GM18499 (cell line): ENCODE data around the gene FAM53A.
"Not testable (repeated sequence)": the region's sequence is repeated elsewhere in the genome, so short reads cannot be mapped to it uniquely, and the experiment has no call there.

Experiments used
- ATAC-seq: cut with Tn5 transposase; IDR thresholded peaks from one replicate; pipeline ENCODE4 v1.9.1; 2021; ENCODE audit warnings: moderate number of reproducible peaks; ENCODE audit not compliant: insufficient read depth, unreplicated experiment

The FAM53A gene

DNA sequence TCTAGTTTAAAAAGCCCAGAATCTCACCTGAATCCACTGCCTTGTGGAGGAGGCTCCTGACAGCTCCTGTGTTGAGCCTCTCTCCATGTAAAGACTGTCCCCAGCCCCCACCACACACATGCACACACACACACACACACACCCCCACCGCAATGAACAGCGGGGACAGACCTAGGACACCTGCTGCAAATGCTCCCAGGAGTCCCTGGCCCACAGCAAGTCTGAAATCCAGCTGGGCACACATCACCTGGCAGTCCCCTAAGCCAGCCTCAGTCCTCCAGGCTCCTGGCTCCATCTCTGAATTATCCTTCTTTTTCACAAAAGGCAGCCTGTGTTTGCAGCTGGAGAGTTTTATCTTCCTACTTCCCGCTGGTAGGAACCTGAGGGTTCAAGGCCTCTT lies 6.6 kb upstream of the FAM53A start:
- no peak for ATAC-seq

DNA sequence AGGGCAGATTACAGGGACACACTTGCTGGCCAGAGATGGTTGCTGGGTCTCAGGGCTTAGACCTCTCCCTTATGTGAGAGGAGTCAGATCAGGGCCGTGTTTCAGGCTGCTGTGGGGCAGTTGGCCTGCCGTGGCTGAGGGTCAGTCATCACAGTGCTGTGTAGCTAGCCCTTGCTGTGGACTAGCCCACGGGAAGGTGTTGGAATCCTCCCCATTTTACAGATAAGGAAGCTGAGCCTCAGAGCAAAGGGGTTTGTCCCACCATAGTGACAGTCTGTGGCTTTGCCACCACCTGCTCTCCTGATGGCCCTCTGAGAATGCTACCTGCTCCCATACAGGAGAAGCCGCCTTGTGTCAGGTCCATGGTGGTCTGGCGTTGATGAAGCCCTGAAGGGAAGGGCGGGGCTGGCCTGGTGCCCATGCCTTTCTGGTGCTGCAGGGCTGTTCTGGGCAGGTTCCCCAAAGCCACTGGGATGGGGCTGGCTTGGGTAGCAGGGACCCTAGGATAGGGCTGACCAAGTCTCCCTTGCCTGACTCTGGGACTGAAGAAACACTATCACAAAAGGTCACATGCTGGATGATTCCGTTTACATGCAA lies 2.4 kb upstream of the FAM53A start:
- ATAC-seq, result no peak

DNA sequence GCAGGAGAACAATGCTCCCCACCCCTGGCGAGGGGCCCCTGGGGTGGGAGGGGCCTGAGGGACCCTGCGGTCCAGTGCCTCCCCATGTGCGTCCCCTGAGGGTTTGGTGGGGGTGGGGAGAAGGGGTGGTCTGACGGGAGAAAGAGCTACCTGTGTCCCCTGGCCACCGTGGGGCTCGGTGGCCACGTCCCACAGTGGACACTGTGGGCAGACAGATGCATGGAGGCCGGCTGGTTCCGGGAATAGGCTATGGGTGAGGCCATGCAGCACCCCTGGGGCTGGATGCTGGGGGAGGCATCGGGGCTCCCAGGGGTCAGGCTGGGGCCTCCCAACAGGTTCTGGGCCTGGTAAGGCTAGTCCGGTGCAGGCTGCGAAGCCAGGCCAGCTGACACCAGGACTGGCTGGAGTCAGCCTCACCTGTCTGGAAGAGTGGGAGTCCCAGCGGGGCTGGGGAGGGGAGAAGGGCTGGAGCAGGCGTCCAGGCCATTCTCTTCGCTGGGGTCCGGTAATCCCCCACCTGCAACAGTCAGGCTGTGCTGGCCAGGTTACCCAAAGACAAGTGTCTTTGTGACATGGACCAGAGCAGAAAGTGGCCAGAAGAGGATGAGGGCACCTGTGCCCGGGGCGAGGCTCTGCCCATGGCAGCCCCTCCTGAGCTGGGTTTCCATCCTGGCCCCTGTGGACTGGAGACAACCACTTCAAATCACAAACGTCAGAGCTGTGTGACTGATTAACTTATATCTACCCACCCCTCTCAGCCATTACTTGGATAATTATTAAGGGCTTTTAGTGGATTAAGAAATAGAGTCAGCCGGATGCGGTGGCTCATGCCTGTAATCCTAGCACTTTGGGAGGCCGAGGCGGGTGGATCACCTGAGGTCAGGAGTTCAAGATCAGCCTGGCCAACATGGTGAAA lies 1.4 kb upstream of the FAM53A start:
- ATAC-seq, result no peak

DNA sequence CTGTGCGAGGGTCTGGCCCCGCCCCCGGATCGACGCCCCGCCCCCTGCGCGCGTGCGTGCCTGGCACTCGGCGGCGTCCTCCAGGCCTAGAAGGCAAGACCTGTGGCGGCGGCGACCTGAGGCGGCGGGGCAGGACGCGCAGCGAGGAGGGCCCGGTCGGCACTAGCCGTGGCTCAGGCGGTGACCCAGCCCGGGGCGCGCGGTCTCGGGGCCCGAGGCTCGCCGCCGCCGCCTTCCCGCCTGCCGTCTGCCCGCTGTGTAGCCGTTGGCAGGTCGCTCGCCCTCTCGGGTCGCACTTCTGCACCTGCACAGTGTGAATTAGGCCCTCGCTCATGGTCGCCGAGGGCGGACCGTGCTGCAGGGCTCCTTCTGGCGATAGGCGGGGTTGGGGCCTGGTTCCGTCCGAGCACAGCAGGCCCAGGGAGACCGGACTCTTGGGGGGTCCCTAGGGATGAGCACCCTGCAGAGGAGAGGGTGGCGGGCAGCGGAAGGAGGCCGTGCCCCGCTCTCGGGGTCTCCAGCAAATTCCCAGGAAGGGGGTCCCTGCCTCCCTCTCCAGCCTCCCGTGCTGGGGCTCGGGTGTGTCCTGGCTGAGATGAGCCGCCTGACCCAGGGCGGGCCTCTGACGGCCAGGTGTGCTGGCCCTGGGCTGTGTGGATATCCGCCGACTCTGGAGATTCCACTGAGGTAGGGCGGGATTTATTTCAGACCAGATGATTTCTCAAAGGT lies 557 bp upstream of the FAM53A start:
- peak; percentile 54 for ATAC-seq

DNA sequence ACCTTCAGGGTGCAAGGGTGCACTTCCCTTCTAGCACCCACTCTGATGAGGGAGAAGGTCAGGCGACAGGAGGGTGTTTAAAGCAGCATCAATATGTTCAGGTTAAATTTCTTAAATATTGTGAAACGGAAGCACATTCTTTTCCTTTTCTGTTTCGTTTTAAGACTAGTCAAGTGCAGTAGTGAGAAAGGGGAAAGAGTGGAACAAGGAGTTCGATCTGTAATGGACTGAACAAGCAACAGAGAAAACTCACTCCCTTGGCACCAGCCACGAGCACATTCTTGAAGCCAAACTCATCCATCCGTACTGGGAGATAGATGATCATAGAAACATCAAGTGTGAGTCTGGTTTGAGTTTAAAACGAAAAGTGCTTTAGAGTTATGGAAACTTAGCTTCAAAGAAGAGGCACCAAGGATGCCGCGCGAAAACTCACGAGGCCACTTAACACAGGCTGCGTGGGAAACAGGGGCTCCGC lies 815 bp downstream of the FAM53A start:
- no peak for ATAC-seq

DNA sequence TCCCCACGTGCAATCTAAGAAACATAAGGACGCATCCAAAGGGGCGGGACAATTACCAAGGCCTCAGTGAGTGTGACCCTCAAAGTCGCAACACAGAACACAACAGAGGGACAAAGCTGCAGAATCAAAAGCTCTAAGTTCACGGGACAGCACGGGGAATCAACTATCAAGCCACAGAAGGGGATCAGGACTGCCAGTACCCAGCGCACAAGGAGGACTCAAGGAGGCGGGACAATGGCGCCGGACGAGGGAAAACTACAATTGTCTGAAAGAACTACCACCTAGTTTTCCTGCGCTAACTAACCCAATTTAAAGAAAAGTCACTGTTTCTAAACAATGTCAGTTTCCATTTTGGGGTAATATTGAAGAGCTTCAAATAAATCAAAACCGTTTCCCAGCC lies 1.3 kb downstream of the FAM53A start:
- no peak for ATAC-seq

DNA sequence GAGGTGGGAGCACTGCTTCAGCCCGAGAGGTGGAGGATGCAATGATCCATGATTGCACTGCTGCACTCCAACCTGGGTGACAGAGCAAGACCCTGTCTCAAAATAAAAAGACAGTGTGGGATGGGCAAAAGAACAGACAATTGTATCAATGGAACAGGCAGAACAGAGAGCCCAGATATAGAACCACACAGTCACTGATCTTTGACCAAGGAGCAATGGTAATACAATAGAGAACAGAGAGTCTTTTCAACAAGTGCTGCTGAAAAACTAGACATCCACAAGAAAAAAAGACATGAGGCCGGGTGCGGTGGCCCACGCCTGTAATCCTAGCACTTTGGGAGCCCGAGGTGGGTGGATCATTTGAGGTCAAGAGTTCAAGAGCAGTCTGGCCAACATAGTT lies 5.9 kb downstream of the FAM53A start:
- no peak for ATAC-seq

DNA sequence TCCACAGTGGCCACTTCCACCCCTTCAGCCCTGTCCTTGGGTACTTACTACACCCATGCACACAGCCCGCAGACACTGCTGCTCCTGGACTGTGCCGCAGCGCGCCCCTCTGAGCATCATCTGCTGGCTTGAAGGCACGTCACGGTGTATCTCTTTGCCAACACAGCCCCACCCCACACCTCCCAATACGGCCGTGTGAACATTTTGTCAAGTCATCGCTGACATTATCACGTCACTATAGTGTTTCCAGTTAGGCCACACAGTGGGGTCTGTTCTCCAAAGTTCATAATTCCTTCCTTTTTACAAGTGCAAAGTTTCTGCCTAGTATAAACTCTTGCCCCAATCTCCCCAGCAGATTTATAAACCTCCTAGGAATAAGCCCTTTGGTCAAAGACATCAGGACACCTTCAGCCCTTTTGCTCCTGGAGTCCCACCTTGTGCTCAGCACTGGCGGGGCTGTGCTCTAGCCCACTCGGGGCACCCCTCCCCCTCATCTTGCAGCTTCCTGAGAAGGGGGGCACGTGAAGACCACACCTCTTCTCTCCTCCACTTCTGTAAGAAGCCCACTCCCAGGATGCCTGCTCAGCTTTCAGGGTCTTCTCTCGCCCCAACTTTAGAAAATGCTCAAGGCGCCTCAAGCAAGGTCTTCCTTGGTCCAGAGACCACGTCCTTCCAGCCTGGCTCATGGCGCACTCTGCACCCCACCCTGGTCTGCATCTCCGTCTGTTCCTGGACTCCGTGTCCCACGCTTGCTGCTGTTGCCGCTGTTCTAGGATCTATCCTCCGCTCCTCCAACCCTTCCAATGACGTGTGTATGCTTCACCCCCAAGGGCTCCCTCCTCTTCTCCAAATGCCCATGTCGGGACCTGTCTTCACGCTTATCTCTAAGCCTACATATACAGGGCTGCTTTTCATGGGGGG lies 7.2 kb downstream of the FAM53A start:
- no peak for ATAC-seq

DNA sequence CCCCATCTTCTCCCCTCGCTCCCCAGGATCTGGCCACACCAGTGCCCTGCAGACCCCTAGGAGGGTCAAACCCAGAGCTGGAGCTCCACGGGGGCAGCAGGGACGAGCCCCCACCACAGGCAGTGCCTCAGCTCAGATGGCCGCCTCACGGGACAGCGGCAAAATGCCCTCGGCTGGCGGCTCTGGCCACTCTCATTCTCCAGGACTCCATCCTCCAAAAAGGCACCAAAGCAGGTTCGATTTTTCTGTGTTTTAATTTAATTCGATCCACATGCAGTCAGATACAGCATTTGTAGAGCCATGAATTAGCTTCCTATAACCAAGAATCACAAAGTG lies 8.3 kb downstream of the FAM53A start:
- no peak for ATAC-seq

DNA sequence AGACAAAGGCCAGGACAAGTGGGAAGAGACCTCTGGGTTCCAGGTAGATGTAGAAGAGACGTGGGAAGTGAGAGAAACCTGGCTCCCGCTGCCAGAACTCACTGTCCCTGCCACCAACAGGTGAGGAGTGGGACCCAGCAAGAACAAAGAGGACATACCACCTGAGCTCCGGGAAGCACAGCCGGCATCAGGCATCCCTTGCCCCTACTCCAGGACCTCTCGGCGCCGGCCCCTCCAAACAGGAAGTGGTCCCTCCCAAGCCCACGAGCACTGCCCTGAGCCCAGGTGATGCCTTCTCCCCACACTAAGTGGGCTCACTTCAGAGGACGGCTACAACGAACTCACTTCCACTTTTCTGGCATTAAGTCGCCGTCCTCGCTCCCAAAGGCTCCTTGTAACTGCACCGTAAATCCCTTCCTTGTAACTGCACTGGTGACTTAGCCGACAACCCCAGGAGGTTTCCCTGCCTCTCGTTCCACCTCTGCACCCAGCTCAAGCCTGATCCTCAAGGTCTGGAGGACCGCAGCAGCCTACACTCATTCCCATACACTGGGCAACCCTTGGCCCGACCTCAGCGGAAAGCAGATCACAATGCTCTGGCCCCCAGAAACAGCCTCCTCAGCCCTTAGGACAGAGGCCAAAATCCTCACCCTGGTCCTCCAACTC lies 8.8 kb downstream of the FAM53A start:
- no peak for ATAC-seq

DNA sequence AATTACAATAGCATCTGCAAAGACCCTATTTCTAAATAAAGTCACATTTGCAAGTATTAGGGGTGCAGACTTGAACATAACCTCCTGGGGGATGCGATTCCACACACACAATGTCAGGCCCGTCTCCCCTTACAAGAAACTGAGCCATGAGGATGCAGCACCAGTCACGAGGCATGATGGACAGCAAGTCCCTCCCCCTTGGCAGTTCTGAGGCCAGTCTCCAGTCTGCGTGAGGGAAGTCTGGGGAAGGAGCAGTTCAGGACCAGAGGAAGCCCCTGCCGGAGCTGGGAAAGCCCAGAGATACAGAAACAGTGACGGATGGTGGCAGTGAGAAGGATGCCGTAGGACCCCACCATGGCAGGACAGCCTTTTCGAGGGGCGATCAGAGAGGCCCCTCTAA lies 9.4 kb downstream of the FAM53A start:
- no peak for ATAC-seq

DNA sequence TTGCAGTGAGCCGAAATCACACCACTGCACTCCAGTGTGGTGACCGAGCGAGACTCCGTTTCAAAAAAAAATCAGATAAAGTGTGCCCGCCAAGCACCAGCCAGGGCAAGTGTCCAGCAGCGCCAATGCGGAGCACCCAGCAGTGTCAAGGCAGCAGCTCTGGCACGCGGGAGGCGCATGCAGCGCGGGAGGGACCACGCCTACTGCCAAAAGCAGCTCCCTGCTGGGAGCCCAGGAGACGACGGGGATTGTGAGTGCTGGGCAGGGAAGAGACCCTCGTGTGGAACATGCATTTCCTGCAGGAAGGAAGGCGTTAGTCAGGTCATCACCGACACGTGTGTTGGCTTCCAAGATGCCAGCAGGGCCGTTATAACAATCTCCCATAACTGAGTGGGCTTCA lies 10.4 kb downstream of the FAM53A start:
- no peak for ATAC-seq

DNA sequence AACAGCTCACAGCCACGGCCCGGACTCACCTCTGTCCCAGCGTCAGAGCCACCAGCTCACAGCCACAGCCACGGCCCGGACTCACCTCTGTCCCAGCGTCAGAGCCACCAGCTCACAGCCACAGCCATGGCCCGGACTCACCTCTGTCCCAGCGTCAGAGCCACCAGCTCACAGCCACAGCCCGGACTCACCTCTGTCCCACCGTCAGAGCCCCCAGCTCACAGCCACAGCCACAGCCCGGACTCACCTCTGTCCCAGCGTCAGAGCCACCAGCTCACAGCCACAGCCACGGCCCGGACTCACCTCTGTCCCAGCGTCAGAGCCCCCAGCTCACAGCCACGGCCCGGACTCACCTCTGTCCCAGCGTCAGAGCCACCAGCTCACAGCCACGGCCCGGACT lies 13.1 kb downstream of the FAM53A start:
- ATAC-seq, result not testable (repeated sequence)

DNA sequence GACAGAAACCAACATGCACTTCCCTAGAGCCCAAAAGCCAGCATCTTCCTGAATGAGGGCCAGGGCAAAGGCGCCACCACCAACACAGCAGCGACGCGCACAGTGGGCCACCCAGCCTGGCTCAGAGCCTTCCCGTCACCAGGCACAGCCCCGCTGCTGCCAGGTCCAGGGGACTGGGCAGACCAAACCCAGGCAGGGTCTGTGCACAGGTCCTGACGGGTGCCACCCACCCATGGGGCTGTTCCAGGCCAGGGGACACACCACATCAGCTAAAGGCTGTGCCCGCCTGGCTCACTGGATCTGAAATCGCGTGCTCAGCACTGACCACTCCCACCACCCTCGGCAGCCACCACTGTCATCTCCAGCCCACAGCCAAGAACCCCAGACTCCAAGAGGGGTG lies 13.8 kb downstream of the FAM53A start:
- ATAC-seq, result no peak

DNA sequence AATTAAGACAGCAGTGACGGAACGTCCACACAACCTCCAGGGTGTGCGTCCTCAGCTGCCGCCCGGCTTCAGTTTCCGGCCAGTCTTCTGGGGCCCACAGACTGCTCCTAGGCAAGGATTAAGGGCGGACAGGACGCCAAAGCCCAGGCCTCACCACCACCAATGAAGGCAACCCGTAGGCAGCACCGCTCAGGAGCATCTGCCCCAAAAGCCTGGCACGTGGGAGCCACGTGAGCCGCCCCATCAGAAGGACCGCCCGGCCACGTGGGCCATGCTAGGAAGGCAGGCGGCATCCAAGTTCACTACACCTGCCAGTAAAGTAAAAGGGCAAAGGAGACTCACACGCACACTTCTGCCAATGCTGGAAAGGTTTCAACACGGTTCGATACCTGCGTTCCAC lies 14.3 kb downstream of the FAM53A start:
- ATAC-seq, result no peak

DNA sequence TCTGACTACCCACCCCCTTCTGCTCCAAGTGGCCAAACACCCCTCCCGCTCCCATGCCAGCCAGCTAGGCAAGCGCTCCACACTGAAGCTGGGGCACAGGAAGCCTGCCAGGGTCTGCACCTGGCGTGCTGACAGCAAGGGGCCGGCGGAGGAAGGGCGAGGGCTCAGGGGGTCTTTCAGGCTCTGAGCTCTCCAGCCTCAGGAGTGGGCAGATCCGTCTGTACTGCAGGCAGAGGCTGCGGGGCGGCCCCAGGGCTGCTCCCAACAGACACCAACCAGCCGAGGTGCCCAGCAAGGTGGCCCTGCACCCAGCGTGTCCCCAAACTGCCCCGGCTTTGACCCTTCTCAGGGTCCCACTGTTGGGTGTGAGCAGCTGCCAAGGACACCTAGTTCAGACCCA lies 14.8 kb downstream of the FAM53A start:
- ATAC-seq, result no peak

DNA sequence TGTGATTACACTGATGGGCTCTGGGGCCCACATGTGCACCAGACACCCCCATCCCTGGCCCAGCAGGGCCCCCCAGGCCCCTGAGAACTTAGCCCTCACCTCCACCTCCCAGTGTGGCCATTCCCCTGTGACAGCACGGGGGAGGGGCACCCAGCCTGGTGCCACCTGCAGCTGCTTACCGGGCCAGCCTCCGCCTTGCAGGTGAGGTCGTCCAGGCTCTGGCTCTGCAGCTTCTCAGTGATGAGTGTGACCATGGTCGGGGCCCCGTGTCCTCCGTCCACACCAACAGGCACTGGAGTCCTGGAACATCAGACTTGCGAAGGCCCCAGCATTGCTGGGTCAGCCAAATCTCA lies 15.6 kb downstream of the FAM53A start:
- ATAC-seq, result no peak

DNA sequence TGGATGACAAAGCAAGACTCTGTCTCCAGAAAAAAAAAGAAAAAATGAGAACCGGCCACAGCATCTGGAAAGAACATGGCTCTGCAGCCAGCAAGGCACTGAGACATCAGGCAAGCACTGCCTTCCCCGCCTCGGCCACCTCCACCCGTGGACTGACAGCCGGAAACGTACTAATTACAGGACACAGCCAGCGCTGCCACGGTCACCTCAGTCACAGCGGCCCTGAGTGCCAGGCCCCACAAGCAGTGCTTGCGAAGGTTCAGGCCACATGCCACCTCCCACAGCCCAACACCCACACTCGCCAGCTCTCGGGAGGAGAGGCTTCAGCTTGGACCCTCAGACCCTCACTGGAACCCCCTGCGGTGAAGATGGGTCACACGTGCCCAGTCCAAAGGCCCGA lies 16.8 kb downstream of the FAM53A start:
- ATAC-seq, result no peak

DNA sequence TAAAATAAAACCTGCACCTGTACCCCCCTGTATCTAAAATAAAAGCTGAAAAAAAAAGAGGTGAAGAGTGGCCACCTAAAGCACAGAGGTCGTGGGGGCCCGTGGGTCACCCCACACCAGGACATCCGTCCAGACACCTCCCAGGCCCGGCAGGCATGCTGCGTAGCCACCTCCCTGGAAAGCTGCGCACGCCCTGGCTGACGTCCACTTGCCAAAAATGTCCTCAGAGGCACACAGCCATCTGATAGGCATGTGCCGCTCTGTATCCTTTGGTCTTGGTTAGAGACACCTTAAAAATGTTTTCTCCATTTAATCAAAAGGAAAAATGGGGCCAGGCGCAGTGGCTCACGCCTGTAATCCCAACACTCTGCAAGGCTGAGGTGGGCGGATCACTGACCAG lies 17.7 kb downstream of the FAM53A start:
- no peak for ATAC-seq

DNA sequence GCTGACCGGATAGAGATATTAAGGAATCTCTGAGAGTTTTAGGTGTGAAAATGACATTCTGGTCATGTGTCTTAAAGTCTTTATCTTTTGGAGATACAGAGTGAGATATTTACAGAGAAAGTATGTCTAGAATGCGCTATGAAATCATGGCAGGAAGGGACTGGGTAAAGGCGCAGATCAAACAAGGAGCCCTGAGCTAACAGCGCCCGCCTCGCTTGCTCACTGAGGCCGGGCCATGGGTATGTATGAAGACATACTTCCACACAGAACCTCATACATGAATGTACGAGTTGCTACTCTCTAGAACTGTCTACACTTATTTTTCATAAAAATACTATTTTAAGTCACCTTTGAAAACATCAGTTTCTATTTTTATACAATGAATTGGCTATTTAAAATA lies 20.0 kb downstream of the FAM53A start:
- no peak for ATAC-seq
